Endothelial cell (in vitro differentiated cells): Measurements from ENCODE around the gene LRIT1. TPM values are rescaled to one million over a fixed set of nuclear protein-coding genes. Genes with fewer than 3 reads are reported as not detected.
A peak's percentile ranks its signal among the peaks of the same experiment; 100 is the strongest.
"Not testable (repeated sequence)": the region's sequence is repeated elsewhere in the genome, so short reads cannot be mapped to it uniquely, and the experiment has no call there.

Source experiments
- DNase-seq: peaks from one replicate; pipeline ENCODE4 v3.0.0; 2021; ENCODE audit warnings: low spot score
- H3K27ac Mint-ChIP-seq: one replicate; pipeline ENCODE4 v1.8.0; 2021; ENCODE audit warnings: mixed read lengths, inconsistent platforms; ENCODE audit not compliant: unreplicated experiment
- H3K27me3 Mint-ChIP-seq: one replicate; pipeline ENCODE4 v1.8.0; 2021; ENCODE audit warnings: mild to moderate bottlenecking, moderate library complexity, mixed read lengths, inconsistent platforms; ENCODE audit not compliant: unreplicated experiment
- H3K36me3 Mint-ChIP-seq: one replicate; pipeline ENCODE4 v1.8.0; 2021; ENCODE audit warnings: mild to moderate bottlenecking, low read depth, mixed read lengths, inconsistent platforms; ENCODE audit not compliant: unreplicated experiment
- H3K4me1 Mint-ChIP-seq: one replicate; pipeline ENCODE4 v1.8.0; 2021; ENCODE audit warnings: mild to moderate bottlenecking, mixed read lengths, inconsistent platforms; ENCODE audit not compliant: unreplicated experiment
- H3K4me3 Mint-ChIP-seq: one replicate; pipeline ENCODE4 v1.8.0; 2021; ENCODE audit warnings: mild to moderate bottlenecking, mixed read lengths, inconsistent platforms; ENCODE audit not compliant: unreplicated experiment
- H3K9me3 Mint-ChIP-seq: one replicate; pipeline ENCODE4 v1.8.0; 2021; ENCODE audit warnings: mixed read lengths, inconsistent platforms; ENCODE audit not compliant: unreplicated experiment
- CTCF ChIP-seq: fragments of 200-600 bp; sonication (generic); IDR thresholded peaks from one replicate; pipeline ENCODE4 v1.5.0; 2021; ENCODE audit warnings: antibody characterized with exemption; ENCODE audit not compliant: unreplicated experiment
- long read RNA-seq: library from polyadenylated mRNA; unstranded; transcript quantifications from one replicate; pipeline ENCODE4 v2.0.0, GENCODE V29; 2020; ENCODE audit not compliant: unreplicated experiment
- total RNA-seq: library from RNA; stranded (reverse); fragmentation: NEBNext Ultra II Directional; extraction: Animal tissue kit (Norgen Biotek cat#: 25700); gene quantifications from one replicate; pipeline ENCODE4 v1.2.1, GENCODE V29; 2021; ENCODE audit not compliant: unreplicated experiment

LRIT1 gene
- total RNA-seq = not detected
- long read RNA-seq = 0 reads

- no peak within 1 kb of the TSS for H3K4me3 Mint-ChIP-seq
- no peaks in the 10 kb centered on the region for H3K36me3 Mint-ChIP-seq
- H3K27me3 Mint-ChIP-seq = peaks cover 7% of the 10 kb centered on the region
- no peak within 1 kb of the TSS for H3K27ac Mint-ChIP-seq
- no peak for TF ChIP-seq CTCF
- H3K9me3 Mint-ChIP-seq = no peaks in the 10 kb centered on the region
- H3K4me1 Mint-ChIP-seq = no peaks in the 10 kb centered on the region
- DNase-seq = no peak
Observed at GRCh38 chr10:84241185-84241790, at the start of gene LRIT1. LRIT1 (minus strand) TSS chr10:84241546; CDS start chr10:84241439, 107 bp downstream.

GRCh38 chr10:84290235-84290634 is 48.9 kb upstream of the LRIT1 start:
- no peak for DNase-seq
- no peak for TF ChIP-seq CTCF
- Mint-ChIP-seq H3K4me1 (peaks cover 16% of the 10 kb centered on the region), H3K4me3 (no peak overlapping the region), H3K27me3 (no peaks in the 10 kb centered on the region), H3K36me3 (no peaks in the 10 kb centered on the region), H3K27ac (no peak overlapping the region), H3K9me3 (no peaks in the 10 kb centered on the region)

- peaks cover 11% of the 10 kb centered on the region for H3K4me1 Mint-ChIP-seq
- no peak for TF ChIP-seq CTCF
- no peaks in the 10 kb centered on the region for H3K27me3 Mint-ChIP-seq
- H3K36me3 Mint-ChIP-seq = no peaks in the 10 kb centered on the region
- H3K9me3 Mint-ChIP-seq = no peaks in the 10 kb centered on the region
- no peak overlapping the region for H3K4me3 Mint-ChIP-seq
- no peak overlapping the region for H3K27ac Mint-ChIP-seq
- no peak for DNase-seq
Observed at GRCh38 chr10:84289521-84290200, 48.3 kb upstream of the LRIT1 start.

GRCh38 chr10:84288151-84288550 is 46.8 kb upstream of the LRIT1 start:
- Mint-ChIP-seq H3K27me3 (no peaks in the 10 kb centered on the region), H3K4me1 (no peaks in the 10 kb centered on the region), H3K9me3 (no peaks in the 10 kb centered on the region), H3K36me3 (no peaks in the 10 kb centered on the region), H3K27ac (no peak overlapping the region), H3K4me3 (no peak overlapping the region)
- DNase-seq = no peak
- TF ChIP-seq CTCF = no peak

GRCh38 chr10:84286695-84287094 is 45.3 kb upstream of the LRIT1 start:
- H3K9me3 Mint-ChIP-seq = no peaks in the 10 kb centered on the region
- no peak overlapping the region for H3K4me3 Mint-ChIP-seq
- no peak for TF ChIP-seq CTCF
- no peaks in the 10 kb centered on the region for H3K27me3 Mint-ChIP-seq
- no peaks in the 10 kb centered on the region for H3K4me1 Mint-ChIP-seq
- no peak for DNase-seq
- H3K27ac Mint-ChIP-seq = no peak overlapping the region
- no peaks in the 10 kb centered on the region for H3K36me3 Mint-ChIP-seq

GRCh38 chr10:84279876-84280475 is 38.6 kb upstream of the LRIT1 start:
- H3K36me3 Mint-ChIP-seq, DNase-seq, H3K27ac Mint-ChIP-seq, H3K27me3 Mint-ChIP-seq, H3K9me3 Mint-ChIP-seq, H3K4me1 Mint-ChIP-seq: not testable (repeated sequence)
- H3K4me3 Mint-ChIP-seq = peak overlapping the region; percentile 47
